Calu3 (cell line): Measurements from ENCODE around the gene FAM193A. TPM values are rescaled to one million over a fixed set of nuclear protein-coding genes. Genes with fewer than 3 reads are reported as not detected.
"Not testable (repeated sequence)": the region's sequence is repeated elsewhere in the genome, so short reads cannot be mapped to it uniquely, and the experiment has no call there.

ENCODE experiments used
- BruUV-seq: library from RNA; stranded (reverse); fragments of 400-500 nt; replicated peaks from 2 replicates; lab custom pipeline; 2021; lab: Mats Ljungman, UMichigan
- CTCF ChIA-PET: fragments of 300-600 bp; sonication (Branson Sonifier 250); formaldehyde crosslinking; loops from one replicate; lab custom pipeline; 2022; ENCODE audit warnings: antibody characterized with exemption; lab: Charles Lee
- DNase-seq: peaks from one replicate; pipeline ENCODE4 v3.0.0; 2022
- H3K27ac Mint-ChIP-seq: one replicate; pipeline ENCODE4 v1.8.0; 2022; ENCODE audit warnings: mixed read lengths; ENCODE audit not compliant: unreplicated experiment
- H3K27me3 Mint-ChIP-seq: one replicate; pipeline ENCODE4 v1.8.0; 2022; ENCODE audit warnings: mixed read lengths; ENCODE audit not compliant: unreplicated experiment
- H3K36me3 Mint-ChIP-seq: one replicate; pipeline ENCODE4 v1.8.0; 2022; ENCODE audit warnings: mild to moderate bottlenecking, moderate library complexity, mixed read lengths; ENCODE audit not compliant: insufficient read depth, unreplicated experiment
- H3K4me1 Mint-ChIP-seq: one replicate; pipeline ENCODE4 v1.8.0; 2022; ENCODE audit warnings: mild to moderate bottlenecking, low read depth, mixed read lengths; ENCODE audit not compliant: unreplicated experiment
- H3K4me3 Mint-ChIP-seq: one replicate; pipeline ENCODE4 v1.8.0; 2022; ENCODE audit warnings: mild to moderate bottlenecking, low read depth, moderate library complexity, mixed read lengths; ENCODE audit not compliant: unreplicated experiment
- H3K9me3 Mint-ChIP-seq: one replicate; pipeline ENCODE4 v1.8.0; 2022; ENCODE audit warnings: low read depth, mixed read lengths; ENCODE audit not compliant: unreplicated experiment
- CTCF ChIP-seq: fragments of 200-600 bp; IDR thresholded peaks from one replicate; pipeline ENCODE4 v1.8.0; 2022; ENCODE audit warnings: antibody characterized with exemption; ENCODE audit not compliant: unreplicated experiment
- intact Hi-C: fragments of 100-400 bp; cut with micrococcal nuclease; formaldehyde crosslinking; loops from one replicate; pipeline ENCODE4 v1.10.0; 2022; ENCODE audit not compliant: unreplicated experiment
- total RNA-seq: library from RNA; stranded (reverse); gene quantifications from 2 replicates; pipeline ENCODE4 v1.2.3, GENCODE V29; 2022

The FAM193A gene
- total RNA-seq, 1 experiment from 2014 or later = 20.0 TPM

GRCh38 chr4:2671267-2671895 lies 134.9 kb downstream of the FAM193A start:
- Mint-ChIP-seq H3K4me1 (peaks cover 10% of the 10 kb centered on the region), H3K36me3 (peaks cover 19% of the 10 kb centered on the region), H3K27me3 (no peaks in the 10 kb centered on the region), H3K4me3 (no peak overlapping the region), H3K27ac (no peak overlapping the region), H3K9me3 (no peaks in the 10 kb centered on the region)
- DNase-seq = no peak
- intact Hi-C loops = no loop called here
- BruUV-seq = no TSS peak
- CTCF ChIA-PET = no interaction called here
- TF ChIP-seq CTCF = no peak

GRCh38 chr4:2672082-2672481 lies 135.6 kb downstream of the FAM193A start:
- Mint-ChIP-seq H3K4me1 (peaks cover 10% of the 10 kb centered on the region), H3K27me3 (no peaks in the 10 kb centered on the region), H3K36me3 (peaks cover 22% of the 10 kb centered on the region), H3K4me3 (no peak overlapping the region), H3K27ac (no peak overlapping the region), H3K9me3 (no peaks in the 10 kb centered on the region)
- CTCF ChIA-PET = interaction anchor here (0.6 kb wide), 1 partner anchor 42 kb away, joined by 8 read pairs; no protein-coding TSS in a partner anchor
- no peak for TF ChIP-seq CTCF
- no peak for DNase-seq
- intact Hi-C loops = no loop called here
- no TSS peak for BruUV-seq

- no TSS peak for BruUV-seq
- Mint-ChIP-seq H3K4me1 (peaks cover 10% of the 10 kb centered on the region), H3K27me3 (no peaks in the 10 kb centered on the region), H3K9me3 (no peaks in the 10 kb centered on the region), H3K27ac (no peak overlapping the region), H3K36me3 (peaks cover 23% of the 10 kb centered on the region), H3K4me3 (no peak overlapping the region)
- CTCF ChIA-PET = interaction anchor here (0.7 kb wide), 1 partner anchor 129 kb away, joined by 3 read pairs; no protein-coding TSS in a partner anchor
- DNase-seq = no peak
- intact Hi-C loops = no loop called here
- no peak for TF ChIP-seq CTCF
Observed at GRCh38 chr4:2672700-2673099, 136.3 kb downstream of the FAM193A start.

GRCh38 chr4:2673157-2673556 lies 136.7 kb downstream of the FAM193A start:
- H3K4me1 Mint-ChIP-seq = peaks cover 10% of the 10 kb centered on the region
- DNase-seq = no peak
- no peak for TF ChIP-seq CTCF
- no peaks in the 10 kb centered on the region for H3K27me3 Mint-ChIP-seq
- H3K27ac Mint-ChIP-seq = no peak overlapping the region
- BruUV-seq = no TSS peak
- intact Hi-C loops = no loop called here
- no peaks in the 10 kb centered on the region for H3K9me3 Mint-ChIP-seq
- CTCF ChIA-PET = interaction anchor here (0.7 kb wide), 1 partner anchor 129 kb away, joined by 3 read pairs; no protein-coding TSS in a partner anchor
- peaks cover 23% of the 10 kb centered on the region for H3K36me3 Mint-ChIP-seq
- no peak overlapping the region for H3K4me3 Mint-ChIP-seq

- DNase-seq, H3K27me3 Mint-ChIP-seq, intact Hi-C loops, H3K27ac Mint-ChIP-seq, CTCF ChIA-PET, H3K4me3 Mint-ChIP-seq, BruUV-seq, H3K4me1 Mint-ChIP-seq, H3K9me3 Mint-ChIP-seq: not testable (repeated sequence)
- peaks cover 19% of the 10 kb centered on the region for H3K36me3 Mint-ChIP-seq
Observed at GRCh38 chr4:2679762-2680161, 143.3 kb downstream of the FAM193A start.
